Measurements from ENCODE around the gene PLIN4.

- TF ChIP-seq EZH2phosphoT487 (IDR thresholded peaks at IDR 0.05; ENCODE audit: borderline replicate concordance) (no peak), CTCF (IDR thresholded peaks at IDR 0.05 in 2 of 3, conservative IDR thresholded peaks at IDR 0.05 in 1 of 3; ENCODE audit: borderline replicate concordance in 1 of 3, insufficient read depth in 1 of 3, low read depth in 2 of 3, low read length in 2 of 3) (no peak), EZH2 (IDR thresholded peaks at IDR 0.05) (no peak), POLR2AphosphoS5 (IDR thresholded peaks at IDR 0.05; ENCODE audit: low read depth, low read length) (no peak), POLR2A (IDR thresholded peaks at IDR 0.05; ENCODE audit: borderline replicate concordance, extremely low read depth, insufficient read depth, insufficient read length) (no peak), YY1 (IDR thresholded peaks at IDR 0.05; ENCODE audit: extremely low read depth, insufficient replicate concordance, low read depth, low read length) (no peak)
Observed at GRCh38 chr19:4452230-4452990, 65.9 kb downstream of the PLIN4 start.
